Myocyte (in vitro differentiated cells): ENCODE results near the gene SYF2. TPM values are rescaled to one million over a fixed set of nuclear protein-coding genes. Genes with fewer than 3 reads are reported as not detected.
"Not testable (repeated sequence)": the region's sequence is repeated elsewhere in the genome, so short reads cannot be mapped to it uniquely, and the experiment has no call there.

Experiments used
- DNase-seq: peaks from one replicate; pipeline ENCODE4 v3.0.0-alpha.2; 2012; ENCODE audit warnings: low read depth
- polyA plus RNA-seq: library from polyadenylated mRNA; unstranded; fragments of >200 nt; gene quantifications from one replicate; pipeline ENCODE4 v1.2.1, GENCODE V29; 2012; ENCODE audit warnings: missing spikeins
- total RNA-seq: library from RNA; depleted of rRNA; stranded (reverse); fragments of >200 nt; gene quantifications from 2 replicates; pipeline ENCODE4 v1.2.3, GENCODE V29; 2014

Gene SYF2
- total RNA-seq, result 38.5 and 56.1 TPM in 2 replicates
- polyA plus RNA-seq, result 31.1 TPM

- peak; percentile 96 for DNase-seq
These were observed at the start of gene SYF2 for GRCh38 chr1:25232027-25232865. Gene SYF2 (minus strand): TSS chr1:25232502. CDS start chr1:25232467, 35 bp downstream.

DNA sequence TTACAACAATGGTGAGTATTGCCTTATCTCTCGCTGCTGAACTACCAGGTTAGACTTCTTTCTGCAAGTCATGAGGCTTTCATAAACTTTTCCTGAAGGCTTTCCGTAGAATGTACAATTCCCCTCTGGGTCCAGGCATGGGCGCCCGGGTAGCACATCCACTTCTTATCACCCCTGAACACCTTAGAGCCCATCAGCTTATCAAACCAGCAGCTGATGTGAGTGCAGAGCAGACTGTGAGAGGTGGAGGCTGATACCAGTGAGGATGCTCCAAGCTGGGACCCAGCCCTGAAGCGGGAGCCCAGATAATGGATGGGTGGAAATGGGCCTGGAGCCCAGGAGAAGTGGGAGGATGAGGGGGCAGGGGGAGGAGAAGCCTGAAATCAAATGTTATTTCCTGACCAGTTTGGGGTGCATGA lies 47.4 kb upstream of the SYF2 start:
- not testable (repeated sequence) for DNase-seq

DNA sequence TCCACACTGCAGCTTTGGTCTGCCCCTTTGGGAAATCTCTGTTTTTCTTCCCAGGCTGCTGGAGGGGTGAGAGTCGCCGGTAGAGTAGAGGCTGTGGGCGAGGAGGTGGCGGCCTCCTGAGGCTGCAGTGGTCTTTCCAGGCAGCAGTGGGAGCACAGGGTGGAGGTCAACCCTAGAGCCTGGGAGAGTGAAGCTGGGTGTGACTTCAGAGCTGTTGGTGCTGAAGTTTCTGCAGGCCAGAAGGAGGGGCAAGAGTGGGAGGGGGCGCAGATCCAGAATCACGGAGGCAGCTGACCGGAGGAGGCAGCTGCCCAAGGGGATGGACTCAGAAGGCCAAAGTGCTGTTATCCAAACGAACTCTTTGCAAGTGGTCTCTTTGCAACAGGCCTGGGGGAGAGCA lies 46.5 kb upstream of the SYF2 start:
- not testable (repeated sequence) for DNase-seq

DNA sequence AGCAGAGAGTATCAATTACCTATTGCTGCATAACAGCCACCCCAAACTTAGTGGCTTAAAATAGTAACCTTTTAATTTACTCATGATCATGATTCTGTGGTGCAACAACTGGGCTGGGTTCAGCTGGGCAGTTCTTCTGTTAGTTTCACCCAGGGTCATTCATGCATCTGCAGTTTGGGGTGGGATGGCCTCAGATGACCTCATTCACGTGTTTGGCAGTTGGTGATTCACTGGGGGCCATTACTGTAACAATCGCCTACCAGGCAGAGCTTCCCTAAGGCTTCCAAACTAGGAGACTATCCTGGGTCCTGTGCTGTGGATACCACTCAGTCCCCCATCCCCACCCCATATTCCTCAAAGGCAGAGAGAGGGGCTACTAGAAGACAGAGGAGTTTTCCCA lies 46.1 kb upstream of the SYF2 start:
- DNase-seq, result not testable (repeated sequence)

DNA sequence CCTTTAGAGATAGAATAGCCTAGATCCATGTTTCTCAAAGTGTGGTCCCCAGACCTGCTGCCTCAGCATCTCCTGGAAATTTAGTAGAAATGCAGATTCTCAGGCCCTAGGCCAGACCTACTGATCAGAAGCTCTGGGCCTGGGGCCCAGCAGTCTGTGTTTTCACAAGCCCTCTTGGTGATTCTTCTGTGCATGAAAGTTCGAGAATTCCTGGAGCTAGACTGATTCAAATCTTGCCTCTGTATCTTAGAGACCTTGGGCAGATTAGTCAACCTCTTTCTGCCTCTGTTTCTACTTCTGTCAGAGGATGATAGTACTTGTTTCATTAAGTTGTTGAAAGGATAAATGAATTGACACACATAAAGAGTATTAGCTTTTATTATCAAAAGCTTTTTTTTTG lies 45.0 kb upstream of the SYF2 start:
- not testable (repeated sequence) for DNase-seq

GRCh38 chr1:25275648-25276047 lies 43.3 kb upstream of the SYF2 start:
- DNase-seq, result not testable (repeated sequence)

GRCh38 chr1:25272238-25272637 lies 39.9 kb upstream of the SYF2 start, which contains the start of gene RHD:
Gene RHD (plus strand): TSS chr1:25272509. CDS start chr1:25272548, 39 bp downstream.
- not testable (repeated sequence) for DNase-seq

DNA sequence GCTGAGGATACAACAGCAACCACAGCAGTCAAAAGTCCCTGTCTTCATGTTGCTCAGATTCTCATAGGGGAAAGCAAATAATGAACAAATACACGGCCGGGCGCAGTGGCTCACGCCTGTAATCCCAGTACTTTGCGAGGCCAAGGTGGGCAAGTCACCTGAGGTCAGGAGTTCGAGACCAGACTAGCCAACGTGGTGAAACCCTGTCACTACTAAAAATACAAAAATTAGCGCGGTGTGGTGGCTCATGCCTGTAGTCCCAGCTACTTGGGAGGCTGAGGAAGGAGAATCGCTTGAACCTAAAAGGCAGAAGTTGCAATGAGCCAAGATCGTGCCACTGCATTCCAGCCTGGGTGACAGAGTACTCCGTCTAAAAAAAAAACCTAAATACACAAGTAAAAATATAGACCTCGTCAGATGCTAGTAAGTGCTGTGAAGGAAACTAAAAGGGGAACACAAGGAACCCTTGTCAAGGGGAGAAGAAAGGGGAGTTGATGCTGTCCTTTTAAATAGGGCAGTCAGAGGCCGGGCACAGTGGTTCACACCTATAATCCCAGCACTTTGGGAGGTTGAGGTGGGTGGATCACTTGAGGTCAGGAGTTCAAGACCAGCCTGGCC lies 36.0 kb upstream of the SYF2 start:
- DNase-seq, result not testable (repeated sequence)

- not testable (repeated sequence) for DNase-seq
These were observed 35.2 kb upstream of the SYF2 start for GRCh38 chr1:25267288-25268142.

DNA sequence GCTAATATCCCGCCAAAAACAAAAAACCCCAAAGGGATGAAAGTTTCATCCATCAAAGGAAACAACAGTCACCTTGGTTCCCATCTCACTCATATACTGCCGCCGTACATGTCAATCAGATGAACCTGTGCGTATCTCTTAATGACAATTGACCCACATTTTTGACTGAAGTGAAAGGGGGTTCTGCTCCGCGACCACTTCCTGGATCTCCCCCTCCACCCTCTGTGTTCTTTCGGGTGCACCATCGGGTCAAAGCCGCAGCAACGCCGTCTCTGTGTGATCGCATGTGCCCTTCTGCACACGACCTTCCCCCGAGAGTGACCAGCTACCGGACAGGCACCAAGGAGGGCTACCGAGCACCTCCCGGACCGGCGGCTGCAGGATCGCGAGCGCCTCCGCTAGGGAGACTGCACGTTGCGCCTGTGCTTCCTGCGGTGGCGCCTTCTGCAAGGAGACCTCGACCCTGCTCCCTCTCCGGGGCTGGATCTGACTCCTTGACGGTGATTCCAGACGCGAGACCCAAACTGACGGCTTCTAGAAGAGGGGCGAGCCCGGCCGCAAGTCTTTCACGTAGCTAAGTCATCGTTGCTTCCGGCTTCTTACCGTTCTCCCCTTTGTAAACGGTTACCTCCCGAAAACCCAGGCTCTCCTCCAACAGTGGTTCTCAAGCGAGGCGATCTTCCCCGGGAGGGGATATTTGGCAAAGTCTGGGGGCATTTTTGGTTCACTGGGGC lies 34.4 kb upstream of the SYF2 start:
- not testable (repeated sequence) for DNase-seq

- DNase-seq, result not testable (repeated sequence)
These were observed 28.0 kb upstream of the SYF2 start for GRCh38 chr1:25260336-25260735.

- peak; percentile 24 for DNase-seq
These were observed 27.5 kb upstream of the SYF2 start for GRCh38 chr1:25259813-25260212.

DNA sequence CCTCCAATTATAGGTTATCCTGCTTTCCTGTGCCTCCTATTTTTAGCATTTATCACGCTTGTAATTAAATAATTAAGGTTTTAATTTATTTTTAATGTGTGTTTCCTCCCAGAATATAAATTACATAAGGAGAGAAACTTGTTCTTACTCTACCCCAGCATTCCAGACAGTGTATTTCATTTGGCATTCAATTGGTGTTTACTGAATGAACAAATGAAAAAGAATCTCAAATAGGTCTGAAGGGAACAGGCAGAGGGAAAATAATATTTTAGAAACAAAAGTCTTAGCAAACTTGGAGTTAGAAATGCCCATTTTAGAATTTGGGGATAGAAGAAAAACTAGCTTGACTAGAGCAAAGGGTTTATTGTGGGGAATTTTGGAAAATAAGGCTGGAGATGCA lies 24.9 kb upstream of the SYF2 start:
- no peak for DNase-seq

DNA sequence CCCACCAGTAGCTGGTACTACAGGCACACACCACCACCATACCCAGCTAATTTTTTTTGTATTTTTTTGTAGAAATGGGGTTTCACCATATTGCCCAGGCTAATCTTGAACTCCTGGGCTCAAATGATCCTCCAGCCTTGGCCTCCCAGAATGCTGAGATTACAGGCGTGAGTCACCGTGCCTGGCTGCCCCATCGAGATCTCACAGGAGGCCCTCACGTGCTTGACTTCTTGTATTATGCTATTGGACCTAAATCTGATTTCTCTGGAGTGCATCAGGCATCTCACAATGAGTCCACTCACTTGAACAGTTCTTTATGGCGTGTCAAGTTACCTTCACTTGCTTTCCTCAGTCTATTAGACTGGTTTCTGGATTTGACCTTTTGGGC lies 24.3 kb upstream of the SYF2 start:
- DNase-seq, result no peak

GRCh38 chr1:25255706-25256577 lies 23.6 kb upstream of the SYF2 start:
- no peak for DNase-seq

DNA sequence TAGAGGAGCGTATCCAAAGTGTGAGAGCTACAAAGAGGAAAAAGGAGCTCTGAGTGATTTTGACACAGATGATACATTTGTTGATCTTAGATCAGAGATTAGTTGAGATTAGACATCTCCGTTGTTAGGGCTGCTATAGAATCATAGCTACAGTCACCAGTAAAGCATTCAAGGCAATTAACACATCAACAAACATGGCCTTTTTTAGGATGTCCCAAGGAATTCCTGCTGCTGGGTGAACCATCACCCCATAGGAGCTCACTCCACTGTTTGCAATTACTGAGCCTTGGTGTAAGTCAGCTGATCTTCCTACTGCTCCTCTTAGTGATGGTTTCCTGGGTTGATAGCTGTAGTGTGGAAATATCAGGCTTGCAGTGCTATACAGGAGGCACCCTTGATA lies 21.6 kb upstream of the SYF2 start:
- DNase-seq, result no peak

DNA sequence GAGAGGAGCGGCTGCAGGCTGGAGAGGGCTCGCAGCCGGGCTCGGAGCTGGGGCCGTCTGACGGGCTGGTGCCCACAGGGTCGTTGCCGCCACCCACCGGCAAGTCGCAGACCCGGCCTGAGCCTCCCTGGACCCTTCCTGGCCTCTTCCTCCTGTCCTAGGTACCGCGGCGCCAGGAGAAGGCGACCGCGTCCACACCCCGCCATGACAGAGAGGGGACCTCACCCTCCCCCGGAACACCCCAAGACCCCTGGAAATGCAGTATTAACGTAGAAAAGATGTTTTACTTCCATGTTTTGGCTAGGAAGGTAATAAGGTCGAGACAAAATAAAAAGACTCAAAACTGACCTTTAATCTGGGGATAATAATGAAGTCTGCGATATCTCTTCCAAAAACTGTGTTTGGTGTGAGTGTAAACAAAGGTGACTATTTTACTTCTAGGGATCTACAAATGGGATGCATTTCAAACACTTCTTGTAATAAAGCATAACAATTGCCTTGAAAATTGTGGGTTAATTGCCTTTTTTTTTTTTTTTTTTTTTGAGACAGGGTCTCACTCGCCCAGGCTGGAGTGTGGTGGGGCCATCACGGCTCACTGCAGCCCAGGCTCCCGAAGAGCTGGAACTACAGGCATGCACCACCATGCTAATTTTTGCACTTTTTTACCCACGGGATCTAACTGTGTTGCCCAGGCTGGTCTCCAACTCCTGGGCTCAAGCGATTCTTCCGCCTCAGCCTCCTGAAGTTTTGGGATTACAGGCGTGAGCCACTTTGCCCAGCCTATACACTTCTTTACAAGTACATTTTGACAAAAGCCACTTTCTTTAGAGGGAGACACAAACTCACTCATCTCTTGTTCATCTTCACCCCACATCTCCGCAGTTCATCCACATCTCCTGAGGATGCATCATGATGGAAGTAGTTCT lies 15.8 kb upstream of the SYF2 start:
- DNase-seq, result no peak

DNA sequence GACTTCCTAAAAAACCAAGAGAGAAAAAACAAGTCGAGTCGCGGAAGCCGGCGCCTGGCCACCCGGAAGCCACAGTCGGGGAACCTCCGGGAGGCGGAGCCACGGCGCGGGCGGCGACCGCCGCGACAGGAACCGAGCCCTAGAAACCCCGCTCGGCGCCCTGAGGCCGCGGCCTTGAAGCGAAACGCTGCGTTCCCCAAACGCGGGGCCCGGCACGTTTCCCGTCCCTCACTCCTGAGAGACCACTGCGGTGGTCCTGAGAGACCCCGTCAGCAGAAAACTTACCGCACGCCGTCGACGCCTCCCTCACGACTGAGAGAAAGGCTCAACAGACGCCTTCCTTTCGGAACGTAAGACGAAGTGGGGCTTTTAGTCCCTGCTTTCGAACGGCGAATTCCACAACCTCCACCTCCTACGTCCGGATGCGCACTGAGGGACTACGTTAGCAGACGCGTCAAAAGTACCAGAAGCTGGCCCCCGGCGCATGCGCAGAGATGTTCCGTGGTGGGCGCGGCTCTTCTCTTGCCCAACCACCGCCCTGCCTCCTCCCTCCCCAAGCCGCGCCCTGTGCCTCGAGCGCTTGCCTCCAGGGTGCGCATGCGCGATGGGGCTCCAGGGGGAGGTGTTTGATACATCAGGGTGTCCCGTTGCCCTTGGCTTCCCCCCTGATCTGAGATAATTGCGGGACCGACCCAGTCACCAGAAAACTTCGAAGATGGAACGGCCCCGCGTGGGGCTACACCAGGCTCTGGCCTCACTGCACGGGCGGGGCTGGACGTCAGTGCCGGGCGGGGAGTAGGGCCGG lies 14.9 kb upstream of the SYF2 start, which contains the start of gene RSRP1:
Gene RSRP1 (minus strand): TSS at position 431 of the 805 bp plus-strand sequence. CDS start 491 bp downstream, outside the sequence.
- peak; percentile 99 for DNase-seq
